IPS-18a (cell line): ENCODE measurements around the gene MCM10.

ENCODE experiments used
- H3K27ac ChIP-seq: one replicate; pipeline ENCODE4 v1.5.1; 2013; ENCODE audit warnings: low read length
- H3K27me3 ChIP-seq: one replicate; pipeline ENCODE4 v1.6.1; 2013; ENCODE audit warnings: mild to moderate bottlenecking, low read length; ENCODE audit not compliant: control insufficient read depth, insufficient read depth
- H3K36me3 ChIP-seq: one replicate; pipeline ENCODE4 v1.6.1; 2013; ENCODE audit warnings: low read depth, low read length; ENCODE audit not compliant: control insufficient read depth
- H3K4me1 ChIP-seq: one replicate; pipeline ENCODE4 v1.6.1; 2013; ENCODE audit warnings: low read depth, low read length; ENCODE audit not compliant: control insufficient read depth
- H3K4me3 ChIP-seq: one replicate; pipeline ENCODE4 v1.5.1; 2013; ENCODE audit warnings: low read length
- H3K9ac ChIP-seq: one replicate; pipeline ENCODE4 v1.6.1; 2013; ENCODE audit warnings: mild to moderate bottlenecking, low read length, moderate library complexity
- H3K9me3 ChIP-seq: one replicate; pipeline ENCODE4 v1.6.1; 2013; ENCODE audit warnings: low read depth, low read length; ENCODE audit not compliant: control insufficient read depth

Gene MCM10

DNA sequence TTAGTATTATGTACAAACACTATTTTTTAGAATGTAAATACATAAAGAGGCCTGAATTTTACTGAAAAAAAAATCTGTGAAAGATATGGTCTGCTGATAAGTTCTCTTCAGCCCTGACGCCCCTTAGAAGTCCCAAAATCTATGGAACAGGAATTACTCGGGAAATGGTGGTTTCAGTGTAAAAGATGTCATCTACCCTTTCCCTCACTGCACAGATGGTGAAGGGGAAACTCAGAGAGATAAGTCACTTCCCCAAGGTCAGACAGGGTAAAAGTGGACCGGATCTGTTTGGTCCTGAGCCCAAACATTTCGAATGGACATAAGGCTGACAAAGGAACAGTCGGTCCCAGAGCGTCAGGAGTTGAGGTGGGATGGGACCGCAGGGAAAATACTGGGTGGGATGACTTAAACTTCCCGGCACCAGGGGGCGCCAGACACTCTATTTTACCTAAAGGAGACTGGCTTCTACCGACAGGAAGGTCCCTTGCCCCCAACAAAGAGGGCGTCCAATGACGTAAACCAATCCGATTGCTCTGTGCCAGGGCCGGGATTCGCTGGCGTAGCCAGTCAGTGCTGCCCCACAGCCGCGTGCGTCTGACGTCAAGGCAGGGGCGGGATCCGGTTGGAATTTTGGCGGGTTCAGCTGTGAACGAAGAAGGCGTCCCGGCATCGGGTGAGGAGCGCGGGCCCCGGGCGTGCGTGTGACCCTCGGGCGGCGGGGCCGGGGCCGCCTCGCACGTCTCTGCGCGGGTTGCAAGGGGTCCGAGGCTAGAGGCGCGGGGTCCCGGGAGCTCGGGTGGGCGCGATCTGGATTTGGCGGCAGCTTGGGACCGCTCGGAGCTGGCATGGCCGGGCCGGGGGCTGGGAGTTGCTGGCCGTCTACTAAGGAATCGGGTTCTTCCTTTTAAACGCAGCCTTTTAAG, at the start of gene MCM10:
Gene MCM10 (plus strand): TSS at position 625 of the 923 bp plus-strand sequence. CDS start 2,645 bp downstream, outside the sequence.
- peak within 1 kb of the TSS; percentile 99 for H3K4me3 ChIP-seq
- peak within 1 kb of the TSS; percentile 61 for H3K27ac ChIP-seq
- peak within 1 kb of the TSS; percentile 89 for H3K9ac ChIP-seq
- H3K36me3 ChIP-seq, result peaks cover 20% of the 10 kb centered on the region
- peaks cover 3% of the 10 kb centered on the region for H3K4me1 ChIP-seq
- no peaks in the 10 kb centered on the region for H3K27me3 ChIP-seq
- H3K9me3 ChIP-seq, result no peaks in the 10 kb centered on the region

DNA sequence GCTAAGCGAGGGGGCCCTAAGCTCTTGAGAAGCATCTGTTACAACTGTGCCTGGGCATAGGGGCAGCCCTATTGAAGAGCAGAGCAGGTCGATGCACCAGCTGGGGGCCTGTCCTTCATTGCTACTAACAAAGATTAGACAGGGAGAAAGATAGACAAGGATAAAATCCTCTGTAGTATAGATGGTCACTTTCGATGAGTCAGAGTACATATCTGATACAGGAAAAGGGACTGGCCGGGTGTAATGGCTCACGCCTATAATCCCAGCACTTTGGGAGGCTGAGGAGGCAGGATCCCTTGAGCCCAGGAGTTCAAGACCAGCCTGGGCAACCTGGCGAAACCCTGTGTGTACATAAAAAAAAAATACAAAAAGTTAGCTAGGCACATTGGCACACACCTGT, 47.8 kb upstream of the MCM10 start:
- H3K9me3 ChIP-seq, result no peaks in the 10 kb centered on the region
- H3K4me3 ChIP-seq, result no peak overlapping the region
- H3K36me3 ChIP-seq, result peaks cover 5% of the 10 kb centered on the region
- no peaks in the 10 kb centered on the region for H3K4me1 ChIP-seq
- H3K27ac ChIP-seq, result no peak overlapping the region
- H3K27me3 ChIP-seq, result no peaks in the 10 kb centered on the region
- no peak overlapping the region for H3K9ac ChIP-seq

DNA sequence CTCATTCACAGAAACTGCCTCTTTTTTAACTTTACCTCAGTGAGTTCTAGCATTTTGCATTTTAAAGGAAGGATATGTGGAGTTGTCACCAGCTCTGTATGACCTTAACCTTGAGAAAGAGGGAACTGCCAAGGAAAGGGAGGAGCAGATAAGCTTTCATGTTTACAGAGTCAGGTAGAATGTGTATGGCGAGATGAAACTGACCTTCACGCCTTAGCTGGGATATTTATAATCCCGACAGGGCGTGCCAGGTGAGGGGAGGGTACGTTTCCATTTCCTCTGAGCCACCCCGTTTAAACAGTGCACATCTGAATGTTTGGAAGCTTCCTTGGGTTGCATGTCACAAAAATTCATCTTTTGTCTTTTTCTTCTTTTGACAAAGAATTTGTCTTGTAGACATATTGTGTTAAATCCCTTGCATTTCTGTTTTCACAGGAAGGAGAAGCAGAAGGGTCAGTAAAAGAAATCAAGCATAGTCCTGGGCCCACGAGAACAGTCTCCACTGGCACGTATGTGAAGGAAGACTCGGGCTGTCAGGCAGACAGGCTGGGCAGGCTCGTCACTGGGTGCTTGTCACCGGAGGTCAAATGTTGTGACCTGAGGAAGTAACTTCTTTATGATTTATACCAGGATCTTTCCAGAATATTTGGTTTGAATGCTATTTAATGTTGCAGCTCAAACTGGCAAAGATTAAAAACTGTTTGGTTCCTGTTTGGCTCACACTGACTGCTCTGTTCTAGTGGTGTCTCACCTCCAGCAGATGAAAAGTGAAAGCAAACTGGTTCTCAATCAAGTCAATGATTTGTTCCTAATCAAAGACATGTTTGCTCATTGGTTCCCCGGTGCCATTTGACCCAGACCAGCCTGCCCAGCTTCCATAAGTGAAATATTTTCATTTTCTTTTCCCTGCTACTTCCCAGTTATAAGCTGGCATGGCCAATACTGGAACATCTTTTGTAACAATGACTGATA, 45.2 kb upstream of the MCM10 start:
- Histone ChIP-seq H3K36me3 (peaks cover 5% of the 10 kb centered on the region), H3K9ac (no peak overlapping the region), H3K27ac (no peak overlapping the region), H3K9me3 (no peaks in the 10 kb centered on the region), H3K4me1 (no peaks in the 10 kb centered on the region), H3K4me3 (no peak overlapping the region), H3K27me3 (no peaks in the 10 kb centered on the region)

DNA sequence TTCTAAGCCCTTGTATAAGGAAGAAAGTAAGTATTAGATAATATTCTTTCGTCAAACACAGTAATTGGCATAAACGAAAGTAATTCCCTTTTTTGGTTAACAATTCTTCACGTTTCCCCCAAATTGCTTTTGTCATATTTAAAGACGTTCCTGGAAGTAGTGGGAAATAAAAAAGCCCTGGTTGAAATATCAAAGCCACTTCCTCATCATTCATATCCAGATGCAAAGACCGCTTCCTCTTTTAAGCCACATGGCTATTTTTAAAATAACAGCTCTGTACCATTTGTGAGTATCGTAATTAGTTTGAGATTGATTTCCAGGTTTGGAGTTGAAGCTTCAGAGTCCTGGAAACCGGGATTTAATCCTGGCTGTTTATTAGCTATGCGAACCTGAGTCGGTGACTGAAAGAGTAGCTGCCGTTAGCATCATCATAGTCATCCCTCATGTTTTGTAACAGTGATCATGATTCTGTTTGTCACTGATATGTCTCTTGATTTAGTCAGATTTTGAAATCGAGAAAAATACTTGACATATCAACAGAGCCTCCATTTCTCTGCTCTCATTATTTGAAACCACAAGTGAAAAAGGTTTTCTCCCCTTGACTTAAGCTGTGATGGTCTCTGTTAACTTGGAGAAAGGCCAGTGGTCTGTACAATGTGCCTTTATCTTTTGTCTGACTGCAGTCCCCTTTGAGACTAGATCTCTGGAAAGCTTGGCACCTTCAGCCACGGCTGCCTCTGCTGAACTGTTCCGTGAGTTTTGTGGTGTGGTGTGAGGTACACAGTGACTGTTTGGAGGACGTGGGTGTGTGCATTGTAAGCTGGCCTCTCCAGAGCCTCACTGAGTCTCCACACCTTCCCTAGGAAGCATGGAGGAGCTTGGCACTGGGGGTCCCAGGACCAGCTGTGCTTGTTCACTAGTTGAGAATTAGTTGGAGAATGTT, 43.2 kb upstream of the MCM10 start:
- Histone ChIP-seq H3K36me3 (peaks cover 4% of the 10 kb centered on the region), H3K9me3 (no peaks in the 10 kb centered on the region), H3K27me3 (no peaks in the 10 kb centered on the region), H3K4me3 (no peak overlapping the region), H3K4me1 (no peaks in the 10 kb centered on the region), H3K9ac (no peak overlapping the region), H3K27ac (no peak overlapping the region)

DNA sequence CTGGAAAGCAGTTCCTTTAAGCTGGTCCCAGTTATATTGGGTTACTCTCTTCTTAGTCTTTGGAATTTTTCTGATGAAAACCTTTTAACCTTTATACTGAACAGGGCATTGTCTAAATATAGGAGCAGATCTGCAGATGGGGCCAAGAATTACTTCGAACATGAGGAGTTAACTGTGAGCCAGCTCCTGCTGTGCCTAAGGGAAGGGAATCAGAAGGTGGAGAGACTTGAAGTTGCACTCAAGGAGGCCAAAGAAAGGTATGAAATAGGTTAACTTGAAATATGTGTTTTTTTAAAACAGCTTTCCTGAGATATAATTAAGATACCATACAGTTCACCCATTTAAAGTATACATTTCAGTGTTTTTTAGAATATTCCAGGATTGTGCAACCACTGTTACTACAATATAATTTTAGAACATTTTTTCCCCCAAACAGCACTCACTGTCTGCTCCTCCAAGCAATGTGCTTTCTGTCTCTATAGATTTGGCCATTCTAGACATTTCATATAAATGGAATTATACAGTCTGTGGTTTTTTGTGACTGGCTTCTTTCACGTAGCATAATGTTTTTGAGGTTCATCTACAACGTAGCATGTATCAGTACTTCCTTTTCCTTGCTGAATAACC, 42.5 kb upstream of the MCM10 start:
- Histone ChIP-seq H3K9ac (no peak overlapping the region), H3K36me3 (peaks cover 6% of the 10 kb centered on the region), H3K27me3 (no peaks in the 10 kb centered on the region), H3K4me3 (no peak overlapping the region), H3K4me1 (no peaks in the 10 kb centered on the region), H3K27ac (no peak overlapping the region), H3K9me3 (no peaks in the 10 kb centered on the region)

DNA sequence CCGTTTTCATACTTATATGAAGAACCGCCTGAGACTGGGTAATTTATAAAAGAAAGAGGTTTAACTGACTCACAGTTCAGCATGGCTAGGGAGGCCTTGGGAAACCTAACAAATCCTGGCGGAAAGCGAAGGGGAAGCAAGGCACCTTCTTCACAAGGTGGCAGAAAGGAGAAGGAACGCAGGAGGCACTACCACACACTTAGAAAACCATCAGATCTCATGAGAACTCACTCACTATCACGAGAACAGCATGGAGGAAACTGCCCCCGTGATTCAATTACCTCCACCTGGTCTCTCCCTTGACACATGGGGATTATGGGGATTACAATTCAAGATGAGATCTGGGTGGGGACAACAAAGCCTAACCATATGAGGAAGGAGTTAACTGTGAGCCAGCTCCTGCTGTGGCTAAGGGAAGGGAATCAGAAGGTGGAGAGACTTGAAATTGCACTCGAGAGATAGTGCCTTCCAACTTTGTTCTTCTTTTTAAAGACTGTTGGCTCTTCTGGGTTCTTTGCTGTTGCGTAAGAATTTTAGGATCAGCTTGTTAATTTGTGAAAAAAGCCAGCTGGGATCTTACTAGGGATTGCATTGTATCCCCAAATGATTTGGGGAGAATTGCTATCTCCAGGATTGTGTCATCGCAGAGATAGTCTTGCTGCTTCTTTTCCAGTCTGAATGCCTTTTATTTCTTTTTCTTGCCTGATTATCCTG, 40.4 kb upstream of the MCM10 start:
- H3K9ac ChIP-seq, result no peak overlapping the region
- H3K36me3 ChIP-seq, result peaks cover 11% of the 10 kb centered on the region
- H3K9me3 ChIP-seq, result no peaks in the 10 kb centered on the region
- no peaks in the 10 kb centered on the region for H3K4me1 ChIP-seq
- no peaks in the 10 kb centered on the region for H3K27me3 ChIP-seq
- H3K27ac ChIP-seq, result no peak overlapping the region
- H3K4me3 ChIP-seq, result no peak overlapping the region

DNA sequence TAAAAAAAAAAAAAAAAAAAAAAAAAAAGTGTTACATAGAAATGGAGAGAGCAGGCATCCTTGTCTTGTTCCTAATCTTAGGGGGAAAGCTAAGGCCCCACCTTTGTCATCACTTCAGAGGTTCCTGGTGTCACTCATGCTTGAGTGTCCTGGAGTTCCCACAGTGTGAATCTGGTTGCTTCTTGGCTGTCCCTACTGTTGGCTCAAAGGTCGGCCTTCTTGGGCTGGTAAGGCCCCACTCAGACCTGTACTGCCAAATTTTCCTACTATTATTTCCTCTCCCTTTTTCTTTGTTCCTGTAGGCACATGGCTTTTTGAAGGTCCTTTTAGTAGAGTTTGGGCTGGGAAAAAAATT, 39.9 kb upstream of the MCM10 start:
- H3K4me3 ChIP-seq, result no peak overlapping the region
- H3K9ac ChIP-seq, result no peak overlapping the region
- no peaks in the 10 kb centered on the region for H3K4me1 ChIP-seq
- H3K27ac ChIP-seq, result no peak overlapping the region
- H3K36me3 ChIP-seq, result peaks cover 11% of the 10 kb centered on the region
- H3K9me3 ChIP-seq, result no peaks in the 10 kb centered on the region
- H3K27me3 ChIP-seq, result no peaks in the 10 kb centered on the region

DNA sequence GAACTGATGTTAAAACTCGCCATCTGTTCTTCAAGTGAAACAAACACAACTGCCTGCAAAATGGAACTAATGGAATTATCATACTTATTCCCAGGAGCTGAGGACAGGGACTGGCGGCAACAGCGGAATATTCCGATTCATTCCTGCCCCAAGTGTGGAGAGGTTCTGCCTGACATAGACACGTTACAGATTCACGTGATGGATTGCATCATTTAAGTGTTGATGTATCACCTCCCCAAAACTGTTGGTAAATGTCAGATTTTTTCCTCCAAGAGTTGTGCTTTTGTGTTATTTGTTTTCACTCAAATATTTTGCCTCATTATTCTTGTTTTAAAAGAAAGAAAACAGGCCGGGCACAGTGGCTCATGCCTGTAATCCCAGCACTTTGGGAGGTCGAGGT, 24.7 kb upstream of the MCM10 start:
- H3K36me3 ChIP-seq, result peaks cover 7% of the 10 kb centered on the region

DNA sequence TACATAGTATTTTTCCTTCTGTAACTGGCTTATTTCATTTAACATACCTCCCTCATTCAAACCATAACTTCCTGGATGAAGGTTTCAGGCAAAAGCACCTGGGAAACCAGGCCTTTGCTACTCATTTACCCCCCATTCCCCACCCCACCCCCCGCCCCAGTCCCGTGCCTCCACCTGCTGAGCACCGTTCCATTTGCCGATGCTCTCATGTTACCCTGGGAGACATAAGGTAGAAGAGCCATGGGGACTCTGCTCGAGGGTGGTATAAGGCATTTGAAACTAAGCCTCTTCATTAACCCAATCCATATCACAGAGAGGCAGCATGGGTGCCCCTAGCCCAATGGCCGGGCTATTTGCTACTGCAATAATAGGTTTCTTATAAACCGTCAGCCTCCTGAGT, 22.2 kb upstream of the MCM10 start:
- no peak overlapping the region for H3K27ac ChIP-seq
- H3K36me3 ChIP-seq, result no peaks in the 10 kb centered on the region
- H3K27me3 ChIP-seq, result no peaks in the 10 kb centered on the region
- H3K4me3 ChIP-seq, result no peak overlapping the region
- H3K9ac ChIP-seq, result no peak overlapping the region
- no peaks in the 10 kb centered on the region for H3K9me3 ChIP-seq
- peaks cover 15% of the 10 kb centered on the region for H3K4me1 ChIP-seq

More for the DNA sequence above, 24.7 kb upstream of the MCM10 start:
- H3K4me3 ChIP-seq, result no peak overlapping the region
- H3K27me3 ChIP-seq, result no peaks in the 10 kb centered on the region
- H3K9ac ChIP-seq, result no peak overlapping the region
- H3K27ac ChIP-seq, result no peak overlapping the region
- H3K4me1 ChIP-seq, result peaks cover 15% of the 10 kb centered on the region
- H3K9me3 ChIP-seq, result no peaks in the 10 kb centered on the region

DNA sequence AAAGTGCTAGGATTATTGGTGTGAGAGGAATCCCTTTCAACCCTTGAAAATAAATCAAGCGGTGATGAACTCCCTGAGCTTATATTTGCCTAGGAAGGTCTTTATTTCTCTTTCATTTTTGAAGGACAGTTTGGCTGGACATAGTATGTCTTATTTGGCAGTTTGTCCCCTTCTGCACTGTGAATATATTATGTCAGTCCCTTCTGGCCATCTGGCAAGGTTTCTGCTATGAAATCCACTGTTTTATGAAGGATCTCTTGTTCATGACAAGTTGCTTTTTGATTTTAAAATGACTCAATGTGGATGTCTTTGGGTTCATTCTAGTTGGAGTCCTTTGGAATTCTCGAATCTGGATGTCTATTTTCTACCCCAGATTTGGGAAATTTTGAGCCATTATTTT, 21.7 kb upstream of the MCM10 start:
- Histone ChIP-seq H3K9ac (no peak overlapping the region), H3K27me3 (no peaks in the 10 kb centered on the region), H3K27ac (no peak overlapping the region), H3K9me3 (no peaks in the 10 kb centered on the region), H3K4me3 (no peak overlapping the region), H3K36me3 (no peaks in the 10 kb centered on the region), H3K4me1 (peaks cover 15% of the 10 kb centered on the region)
